Stimulated activated CD8-positive, alpha-beta memory T cell treated with anti-CD3 and anti-CD28 coated beads, Interleukin-12 subunit alpha, Interleukin-12 subunit beta, amount 100 ng/mL, for 1 hour (primary cell): ENCODE results near the gene PODXL2.

Source experiments
- DNase-seq: peaks from one replicate; pipeline ENCODE4 v3.0.0-alpha.2; 2020; ENCODE audit warnings: low read depth

The PODXL2 gene

GRCh38 chr3:127708837-127709236 is 79.9 kb downstream of the PODXL2 start:
- DNase-seq = no peak

GRCh38 chr3:127709320-127710060 is 80.5 kb downstream of the PODXL2 start:
- no peak for DNase-seq

GRCh38 chr3:127710155-127710941 is 81.4 kb downstream of the PODXL2 start:
- no peak for DNase-seq

GRCh38 chr3:127711021-127711695 is 82.2 kb downstream of the PODXL2 start:
- DNase-seq = no peak

GRCh38 chr3:127711896-127712295 is 82.9 kb downstream of the PODXL2 start:
- no peak for DNase-seq

GRCh38 chr3:127712461-127712860 is 83.5 kb downstream of the PODXL2 start:
- DNase-seq = no peak

GRCh38 chr3:127712881-127713771 is 84.1 kb downstream of the PODXL2 start:
- DNase-seq = no peak

GRCh38 chr3:127714125-127714571 is 85.2 kb downstream of the PODXL2 start:
- no peak for DNase-seq

- no peak for DNase-seq
Measured at GRCh38 chr3:127714866-127715265, 85.9 kb downstream of the PODXL2 start.

- no peak for DNase-seq
Measured at GRCh38 chr3:127715532-127715931, 86.5 kb downstream of the PODXL2 start.

- DNase-seq = no peak
Measured at GRCh38 chr3:127716384-127716783, 87.4 kb downstream of the PODXL2 start.

- DNase-seq = no peak
Measured at GRCh38 chr3:127717357-127718244, 88.6 kb downstream of the PODXL2 start.

GRCh38 chr3:127718245-127718915 is 89.4 kb downstream of the PODXL2 start:
- no peak for DNase-seq

GRCh38 chr3:127718916-127719290 is 89.9 kb downstream of the PODXL2 start:
- DNase-seq = no peak

- DNase-seq = no peak
Measured at GRCh38 chr3:127719369-127719768, 90.4 kb downstream of the PODXL2 start.

GRCh38 chr3:127720161-127720823 is 91.3 kb downstream of the PODXL2 start:
- no peak for DNase-seq

GRCh38 chr3:127720985-127721935 is 92.3 kb downstream of the PODXL2 start:
- DNase-seq = no peak

- no peak for DNase-seq
Measured at GRCh38 chr3:127722091-127722784, 93.3 kb downstream of the PODXL2 start.
